HG02973 (cell line): ENCODE measurements around the gene CDC14B.
"Not testable (repeated sequence)": the region's sequence is repeated elsewhere in the genome, so short reads cannot be mapped to it uniquely, and the experiment has no call there.

Experiments
- ATAC-seq: cut with Tn5 transposase; IDR thresholded peaks from one replicate; pipeline ENCODE4 v1.9.1; 2021; ENCODE audit warnings: moderate library complexity; ENCODE audit not compliant: unreplicated experiment

Gene CDC14B

GRCh38 chr9:96626912-96627311, 7.3 kb upstream of the CDC14B start:
- ATAC-seq, result no peak

GRCh38 chr9:96621618-96622017, 2.0 kb upstream of the CDC14B start:
- no peak for ATAC-seq

- no peak for ATAC-seq
These were observed 1.2 kb upstream of the CDC14B start for GRCh38 chr9:96620832-96621269.

GRCh38 chr9:96620181-96620514, 505 bp upstream of the CDC14B start:
- ATAC-seq, result no peak

- ATAC-seq, result no peak
These were observed 548 bp downstream of the CDC14B start for GRCh38 chr9:96619124-96619465.

- ATAC-seq, result no peak
These were observed 1.2 kb downstream of the CDC14B start for GRCh38 chr9:96618209-96619123.

GRCh38 chr9:96617439-96618185, 2.0 kb downstream of the CDC14B start:
- no peak for ATAC-seq

GRCh38 chr9:96616817-96617438, 2.7 kb downstream of the CDC14B start:
- ATAC-seq, result no peak

GRCh38 chr9:96615411-96615810, 4.2 kb downstream of the CDC14B start:
- ATAC-seq, result no peak

GRCh38 chr9:96614664-96615063, 5.0 kb downstream of the CDC14B start:
- not testable (repeated sequence) for ATAC-seq

- ATAC-seq, result no peak
These were observed 6.6 kb downstream of the CDC14B start for GRCh38 chr9:96612966-96613589.

GRCh38 chr9:96612105-96612965, 7.3 kb downstream of the CDC14B start:
- no peak for ATAC-seq

GRCh38 chr9:96611302-96611701, 8.3 kb downstream of the CDC14B start:
- ATAC-seq, result no peak

GRCh38 chr9:96609732-96610131, 9.9 kb downstream of the CDC14B start:
- ATAC-seq, result no peak

- ATAC-seq, result no peak
These were observed 11.7 kb downstream of the CDC14B start for GRCh38 chr9:96607971-96608370.

- ATAC-seq, result no peak
These were observed 14.3 kb downstream of the CDC14B start for GRCh38 chr9:96605328-96605727.

GRCh38 chr9:96604004-96604319, 15.7 kb downstream of the CDC14B start:
- ATAC-seq, result no peak

- no peak for ATAC-seq
These were observed 16.2 kb downstream of the CDC14B start for GRCh38 chr9:96603305-96604003.

GRCh38 chr9:96599298-96599697, 20.3 kb downstream of the CDC14B start:
- ATAC-seq, result no peak

GRCh38 chr9:96596601-96597111, 23.0 kb downstream of the CDC14B start:
- ATAC-seq, result no peak
